Measurements from ENCODE around the gene CD68.

The CD68 gene

GRCh38 chr17:7626307-7626706 lies 46.9 kb downstream of the CD68 start:
- TF ChIP-seq CTCF (IDR thresholded peaks at IDR 0.05; ENCODE audit: low read depth, low read length): no peak

GRCh38 chr17:7626956-7627249 lies 47.5 kb downstream of the CD68 start:
- TF ChIP-seq CTCF (IDR thresholded peaks at IDR 0.05; ENCODE audit: low read depth, low read length): no peak

More at GRCh38 chr17:7626307-7626706, 46.9 kb downstream of the CD68 start:
- DNase-seq (ENCODE audit: extremely low read depth, low read depth): no peak

GRCh38 chr17:7627250-7628121 lies 48.0 kb downstream of the CD68 start, which contains the start of gene SAT2:
TSS of gene SAT2 (minus strand) at chr17:7627821. CDS start at chr17:7627635, 186 bp downstream.
- peak; percentile 84 for DNase-seq (ENCODE audit: extremely low read depth, low read depth)
- TF ChIP-seq CTCF (IDR thresholded peaks at IDR 0.05; ENCODE audit: low read depth, low read length): no peak

More at GRCh38 chr17:7626956-7627249, 47.5 kb downstream of the CD68 start:
- no peak for DNase-seq (ENCODE audit: extremely low read depth, low read depth)

GRCh38 chr17:7629939-7630571 lies 50.6 kb downstream of the CD68 start, which contains the start of gene SHBG:
TSS of gene SHBG (plus strand) at chr17:7630135. CDS start at chr17:7630173, 38 bp downstream.
- TF ChIP-seq CTCF (IDR thresholded peaks at IDR 0.05; ENCODE audit: low read depth, low read length): no peak
- no peak for DNase-seq (ENCODE audit: extremely low read depth, low read depth)
